Ishikawa (cell line): Measurements from ENCODE around the gene KIAA0513.

Experiments used
- CEBPB ChIP-seq: IDR thresholded peaks from 2 replicates; pipeline ENCODE4 v1.6.1; 2012
- CREB1 ChIP-seq: IDR thresholded peaks from 2 replicates; pipeline ENCODE4 v1.6.1; 2012; ENCODE audit warnings: low read depth
- EGR1 ChIP-seq: IDR thresholded peaks from 2 replicates; pipeline ENCODE4 v1.6.1; 2012
- EP300 ChIP-seq: IDR thresholded peaks from 2 replicates; pipeline ENCODE4 v1.6.1; 2012; ENCODE audit warnings: borderline replicate concordance
- FOXM1 ChIP-seq: IDR thresholded peaks from 2 replicates; pipeline ENCODE4 v1.6.1; 2012; ENCODE audit warnings: low read depth, borderline replicate concordance
- NFIC ChIP-seq: IDR thresholded peaks from 2 replicates; pipeline ENCODE4 v1.6.1; 2012
- TAF1 ChIP-seq: IDR thresholded peaks from 2 replicates; pipeline ENCODE4 v1.6.1; 2012; ENCODE audit warnings: low read depth, mild to moderate bottlenecking
- TCF12 ChIP-seq: IDR thresholded peaks from 2 replicates; pipeline ENCODE4 v1.6.1; 2012; ENCODE audit warnings: low read depth
- TEAD4 ChIP-seq: IDR thresholded peaks from 2 replicates; pipeline ENCODE4 v1.6.1; 2012
- USF1 ChIP-seq: IDR thresholded peaks from 2 replicates; pipeline ENCODE4 v1.6.1; 2012
- YY1 ChIP-seq: IDR thresholded peaks from 2 replicates; pipeline ENCODE4 v1.6.1; 2012; ENCODE audit warnings: low read depth
- ZBTB7A ChIP-seq: IDR thresholded peaks from 2 replicates; pipeline ENCODE4 v1.6.1; 2012; ENCODE audit warnings: low read depth
- TF ChIP-seq, protein P1 (sequence below): IDR thresholded peaks from 2 replicates; pipeline ENCODE4 v1.6.1; 2012; ENCODE audit warnings: low read depth, mild to moderate bottlenecking
- TF ChIP-seq, protein P2 (sequence below): IDR thresholded peaks from 2 replicates; pipeline ENCODE4 v1.6.1; 2012

Gene KIAA0513

DNA sequence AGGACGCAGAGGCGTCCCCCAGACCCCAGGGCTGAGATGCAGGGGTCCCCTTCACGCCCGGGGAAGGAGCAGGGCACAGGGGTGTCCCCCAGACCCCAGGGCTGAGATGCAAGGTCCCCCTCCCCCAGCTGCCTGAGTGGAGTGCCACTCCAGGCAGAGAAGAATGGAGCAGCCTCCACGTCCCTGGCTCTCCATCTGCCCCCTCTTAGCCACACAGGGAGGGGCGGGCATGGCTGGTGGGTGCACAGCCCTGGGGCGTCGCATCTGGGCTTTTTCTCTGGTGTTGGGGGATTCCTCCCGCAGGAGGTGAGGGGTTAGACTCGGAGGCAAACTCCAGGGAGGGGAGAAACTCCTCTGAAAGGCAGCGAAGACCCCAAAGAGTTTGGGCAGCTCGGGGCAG lies 67.2 kb downstream of the KIAA0513 start:
- TF ChIP-seq, protein P1, sequence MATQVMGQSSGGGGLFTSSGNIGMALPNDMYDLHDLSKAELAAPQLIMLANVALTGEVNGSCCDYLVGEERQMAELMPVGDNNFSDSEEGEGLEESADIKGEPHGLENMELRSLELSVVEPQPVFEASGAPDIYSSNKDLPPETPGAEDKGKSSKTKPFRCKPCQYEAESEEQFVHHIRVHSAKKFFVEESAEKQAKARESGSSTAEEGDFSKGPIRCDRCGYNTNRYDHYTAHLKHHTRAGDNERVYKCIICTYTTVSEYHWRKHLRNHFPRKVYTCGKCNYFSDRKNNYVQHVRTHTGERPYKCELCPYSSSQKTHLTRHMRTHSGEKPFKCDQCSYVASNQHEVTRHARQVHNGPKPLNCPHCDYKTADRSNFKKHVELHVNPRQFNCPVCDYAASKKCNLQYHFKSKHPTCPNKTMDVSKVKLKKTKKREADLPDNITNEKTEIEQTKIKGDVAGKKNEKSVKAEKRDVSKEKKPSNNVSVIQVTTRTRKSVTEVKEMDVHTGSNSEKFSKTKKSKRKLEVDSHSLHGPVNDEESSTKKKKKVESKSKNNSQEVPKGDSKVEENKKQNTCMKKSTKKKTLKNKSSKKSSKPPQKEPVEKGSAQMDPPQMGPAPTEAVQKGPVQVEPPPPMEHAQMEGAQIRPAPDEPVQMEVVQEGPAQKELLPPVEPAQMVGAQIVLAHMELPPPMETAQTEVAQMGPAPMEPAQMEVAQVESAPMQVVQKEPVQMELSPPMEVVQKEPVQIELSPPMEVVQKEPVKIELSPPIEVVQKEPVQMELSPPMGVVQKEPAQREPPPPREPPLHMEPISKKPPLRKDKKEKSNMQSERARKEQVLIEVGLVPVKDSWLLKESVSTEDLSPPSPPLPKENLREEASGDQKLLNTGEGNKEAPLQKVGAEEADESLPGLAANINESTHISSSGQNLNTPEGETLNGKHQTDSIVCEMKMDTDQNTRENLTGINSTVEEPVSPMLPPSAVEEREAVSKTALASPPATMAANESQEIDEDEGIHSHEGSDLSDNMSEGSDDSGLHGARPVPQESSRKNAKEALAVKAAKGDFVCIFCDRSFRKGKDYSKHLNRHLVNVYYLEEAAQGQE = no peak
- TF ChIP-seq EGR1 (no peak), TEAD4 (no peak), TAF1 (no peak), USF1 (no peak), FOXM1 (no peak), CEBPB (no peak)
- TF ChIP-seq, protein P2, sequence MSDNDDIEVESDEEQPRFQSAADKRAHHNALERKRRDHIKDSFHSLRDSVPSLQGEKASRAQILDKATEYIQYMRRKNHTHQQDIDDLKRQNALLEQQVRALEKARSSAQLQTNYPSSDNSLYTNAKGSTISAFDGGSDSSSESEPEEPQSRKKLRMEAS = no peak

DNA sequence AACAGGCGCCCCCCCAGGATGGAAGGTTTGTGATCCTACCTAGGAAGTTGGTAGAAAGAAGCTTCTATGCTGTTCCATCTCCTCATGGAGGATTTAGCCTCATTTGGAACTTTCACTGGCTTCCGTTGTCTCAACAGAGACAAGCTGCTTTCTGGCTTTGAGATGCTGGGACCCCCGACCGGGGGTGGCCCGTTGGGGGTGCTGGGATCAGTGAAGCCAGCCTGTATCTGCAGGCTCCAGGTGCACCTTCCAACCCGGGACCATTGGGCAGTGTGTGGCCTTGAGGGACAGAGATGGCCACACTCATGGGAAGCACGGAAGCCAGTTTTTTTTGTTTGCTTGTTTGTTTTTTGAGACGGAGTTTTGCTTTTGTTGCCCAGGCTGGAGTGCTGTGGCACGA lies 69.3 kb downstream of the KIAA0513 start:
- no peak for TF ChIP-seq USF1

DNA sequence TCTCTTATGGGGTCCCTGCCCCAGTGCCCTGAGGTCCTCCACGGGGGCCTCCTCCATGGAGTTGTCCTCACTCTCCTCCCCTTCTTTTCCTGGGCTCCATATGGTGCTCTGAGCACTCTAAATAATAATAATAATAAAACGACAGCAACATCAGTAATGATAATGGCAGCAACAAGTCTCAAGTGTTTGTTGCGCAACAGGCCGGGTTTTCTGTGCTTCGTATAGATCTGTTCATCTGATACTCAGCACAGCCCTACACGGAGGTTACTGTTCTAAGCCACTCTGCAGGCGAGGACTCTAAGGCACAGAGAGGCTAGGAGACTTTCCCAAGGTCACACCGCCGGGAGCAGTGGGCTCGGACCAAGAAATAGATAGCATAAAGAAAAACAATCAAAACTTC lies 71.0 kb downstream of the KIAA0513 start:
- no peak for TF ChIP-seq CREB1
- peak; percentile 92 for TF ChIP-seq CEBPB
- TF ChIP-seq TAF1 = no peak
- no peak for TF ChIP-seq ZBTB7A
- TF ChIP-seq YY1 = no peak
- no peak for TF ChIP-seq USF1
- TF ChIP-seq, protein P1 = no peak
- TF ChIP-seq, protein P2 = no peak

DNA sequence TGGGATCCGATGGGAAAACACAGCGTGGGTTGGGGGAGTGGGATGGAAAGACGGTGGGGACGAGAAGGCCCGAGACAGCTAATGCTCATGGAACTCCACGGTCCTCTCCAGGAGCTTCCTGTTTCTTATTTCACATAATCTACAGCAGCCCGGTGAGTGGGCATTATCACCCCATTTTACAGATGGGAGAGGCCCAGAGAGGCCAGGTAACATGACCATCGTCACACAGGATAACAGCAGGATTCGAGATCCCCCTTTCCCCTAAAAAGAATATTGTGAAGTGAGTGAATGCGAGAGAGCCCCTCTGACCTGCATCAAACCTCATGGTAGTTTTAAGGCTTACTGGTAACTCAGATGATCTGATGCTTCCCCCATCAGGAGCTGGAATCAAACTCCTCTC lies 72.7 kb downstream of the KIAA0513 start:
- TF ChIP-seq FOXM1 = no peak
- TF ChIP-seq NFIC = no peak
- TF ChIP-seq YY1 = no peak
- TF ChIP-seq, protein P1 = no peak
- TF ChIP-seq TEAD4 = no peak
- TF ChIP-seq TCF12 = no peak
- TF ChIP-seq EP300 = no peak
- TF ChIP-seq ZBTB7A = no peak
- no peak for TF ChIP-seq CEBPB

DNA sequence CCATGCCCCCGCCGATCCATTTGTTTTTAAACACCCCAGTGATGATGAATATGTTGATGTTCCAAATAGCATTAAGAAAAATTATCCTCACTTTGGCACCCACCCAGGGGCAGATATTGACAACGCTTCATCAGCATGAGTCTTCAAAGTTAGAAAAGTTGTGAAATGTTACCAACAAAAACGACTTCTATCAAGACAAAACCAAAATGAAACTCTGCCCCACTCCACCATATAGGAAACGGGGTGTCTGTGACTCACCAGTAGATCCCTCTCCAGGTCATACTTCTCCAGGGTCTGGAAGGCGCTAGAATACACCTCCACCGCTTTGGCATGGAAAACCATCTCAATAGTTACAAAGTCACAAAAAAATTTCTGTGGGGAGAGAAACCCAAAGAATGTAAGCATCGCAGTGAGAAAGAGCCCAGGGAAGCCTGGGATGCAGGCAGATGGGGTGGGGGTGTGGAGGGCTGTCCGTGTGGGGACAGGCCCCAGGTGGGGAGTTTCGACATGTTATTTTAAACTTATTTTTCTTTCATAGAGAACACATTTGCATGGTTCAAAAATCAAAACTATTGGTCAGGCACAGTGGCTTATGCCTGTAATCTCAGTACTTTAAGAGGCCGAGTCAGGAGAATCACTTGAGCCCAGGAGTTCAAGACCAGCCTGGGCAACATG lies 74.5 kb downstream of the KIAA0513 start:
- TF ChIP-seq FOXM1 (no peak), EGR1 (no peak), TCF12 (no peak)
